ACHN (cell line): ENCODE measurements around the gene ARHGAP20.

ENCODE experiments used
- DNase-seq: peaks from one replicate; pipeline ENCODE4 v3.0.0-alpha.2; 2015
- in situ Hi-C: cut with HindIII; loops from 2 replicates; pipeline ENCODE4 v1.10.0; 2017; ENCODE audit warnings: low sequenced_read_pairs, low pct_ligation_motif_present, low pct_unique_long_range_greater_than_20kb

Gene ARHGAP20, protein sequence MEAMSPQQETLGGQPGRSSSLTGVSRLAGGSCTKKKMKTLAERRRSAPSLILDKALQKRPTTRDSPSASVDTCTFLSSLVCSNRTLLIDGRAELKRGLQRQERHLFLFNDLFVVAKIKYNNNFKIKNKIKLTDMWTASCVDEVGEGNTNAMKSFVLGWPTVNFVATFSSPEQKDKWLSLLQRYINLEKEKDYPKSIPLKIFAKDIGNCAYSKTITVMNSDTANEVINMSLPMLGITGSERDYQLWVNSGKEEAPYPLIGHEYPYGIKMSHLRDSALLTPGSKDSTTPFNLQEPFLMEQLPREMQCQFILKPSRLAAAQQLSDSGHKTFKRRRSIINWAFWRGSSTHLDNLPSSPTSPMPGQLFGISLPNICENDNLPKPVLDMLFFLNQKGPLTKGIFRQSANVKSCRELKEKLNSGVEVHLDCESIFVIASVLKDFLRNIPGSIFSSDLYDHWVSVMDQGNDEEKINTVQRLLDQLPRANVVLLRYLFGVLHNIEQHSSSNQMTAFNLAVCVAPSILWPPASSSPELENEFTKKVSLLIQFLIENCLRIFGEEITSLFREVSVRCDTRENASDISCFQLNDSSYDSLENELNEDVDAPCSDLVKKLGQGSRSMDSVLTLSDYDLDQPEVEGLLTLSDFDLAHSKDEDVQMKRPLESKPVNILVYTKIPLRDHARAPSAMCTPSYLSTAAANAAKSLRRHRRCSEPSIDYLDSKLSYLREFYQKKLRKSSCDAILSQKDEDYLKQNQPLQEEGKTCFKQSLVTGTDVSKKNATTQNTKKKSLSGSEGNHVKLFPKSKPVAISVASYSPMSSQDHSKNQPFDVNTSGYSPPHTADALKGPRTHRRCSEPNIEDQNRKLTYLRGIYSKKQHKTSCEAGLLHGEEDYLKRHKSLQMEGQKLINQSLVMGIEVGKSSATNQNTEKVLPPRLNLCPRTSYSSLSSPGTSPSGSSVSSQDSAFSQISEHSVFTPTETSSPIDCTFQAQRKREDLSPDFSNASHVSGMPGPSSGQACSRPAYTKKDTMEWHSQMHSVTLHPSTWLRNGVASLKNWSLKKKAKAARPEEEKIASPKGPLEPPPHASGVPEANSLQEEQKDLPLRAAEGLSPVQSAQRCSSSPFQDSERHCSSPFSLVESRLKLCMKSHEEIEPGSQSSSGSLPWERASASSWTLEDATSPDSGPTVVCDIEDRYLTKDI

DNA sequence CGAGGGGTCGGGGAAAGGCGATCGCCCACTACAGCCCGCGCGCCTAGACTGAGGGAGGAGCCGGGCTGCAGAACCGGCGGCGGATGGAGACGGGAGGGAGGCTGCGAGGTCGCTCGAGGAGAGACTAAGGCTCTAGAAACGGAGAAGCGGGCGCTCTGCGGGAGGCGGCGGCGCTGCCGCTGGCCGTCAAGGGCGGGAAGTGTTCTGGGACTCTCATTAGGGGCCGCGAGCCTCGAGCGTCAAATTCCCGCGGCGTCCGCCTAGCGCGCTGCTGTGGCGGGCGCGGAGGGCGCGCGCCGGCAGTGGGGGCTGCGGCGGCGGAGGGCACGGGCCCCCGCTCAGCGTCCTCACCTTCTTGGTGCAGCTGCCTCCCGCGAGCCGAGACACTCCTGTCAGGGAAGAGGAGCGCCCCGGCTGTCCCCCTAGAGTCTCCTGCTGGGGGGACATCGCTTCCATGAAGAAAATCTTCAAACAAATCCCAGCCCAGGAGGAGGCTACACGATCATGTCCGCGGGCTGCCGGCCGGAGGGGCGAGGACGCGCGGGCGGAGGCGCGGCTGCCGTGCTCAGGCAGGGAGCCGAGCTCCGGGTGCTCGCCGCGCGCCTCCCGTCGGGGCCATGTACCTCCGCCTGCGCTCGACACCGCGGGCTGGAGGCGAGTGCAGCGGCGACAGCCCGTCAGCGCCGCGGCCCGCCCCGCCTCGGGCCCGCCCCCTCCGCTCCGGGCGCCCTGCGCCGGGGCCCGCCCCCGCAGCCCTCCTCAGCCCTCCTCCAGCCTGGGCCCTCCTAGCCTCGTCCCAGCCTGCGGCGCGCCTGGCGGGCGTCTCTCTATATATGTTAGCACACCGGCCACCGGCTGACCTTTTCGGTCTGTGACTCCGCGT is at the start of gene ARHGAP20:
Gene ARHGAP20 (minus strand): TSS at position 662 of the 883 bp plus-strand sequence. CDS start 206 bp downstream, at position 456.
- in situ Hi-C loops = no loop called here
- no peak for DNase-seq

DNA sequence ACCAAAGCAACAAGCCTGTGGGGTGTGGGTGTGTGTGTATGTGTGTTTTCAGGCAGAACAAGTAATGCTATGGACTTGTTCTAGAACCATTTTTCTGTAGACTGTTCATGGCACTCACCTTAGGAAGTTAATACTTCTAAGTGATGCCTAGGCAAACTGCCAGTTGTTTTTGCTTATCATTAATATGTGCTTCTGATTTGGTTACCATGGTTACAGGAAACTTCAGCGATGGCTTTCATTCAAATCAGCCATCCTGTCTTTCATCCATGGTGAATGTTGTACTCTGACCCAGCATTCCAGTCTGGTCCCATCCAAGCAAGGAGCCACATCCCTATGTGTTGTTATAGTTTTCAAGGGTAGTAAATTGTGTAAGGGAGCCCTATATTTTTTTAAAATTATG is 49.8 kb upstream of the ARHGAP20 start:
- DNase-seq = no peak
- in situ Hi-C loops = no loop called here

DNA sequence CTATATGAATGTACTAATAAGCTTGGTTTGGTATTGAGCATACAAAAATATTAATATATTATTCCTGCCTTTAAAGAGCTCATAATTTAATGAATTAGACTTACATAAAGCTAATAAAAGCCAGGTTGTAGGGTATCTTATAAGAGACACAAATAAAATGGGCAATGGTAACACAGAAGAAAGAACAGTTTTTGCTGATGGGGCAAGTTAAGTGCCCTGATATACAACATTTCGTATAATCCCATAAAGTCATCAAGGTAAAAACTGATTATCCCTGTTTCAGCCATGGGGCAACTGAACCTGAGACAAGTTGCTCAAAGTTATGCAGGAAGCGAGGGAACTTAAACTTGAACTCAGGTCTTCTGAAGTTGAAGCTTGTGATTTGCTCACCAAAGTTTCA is 48.9 kb upstream of the ARHGAP20 start:
- no peak for DNase-seq

DNA sequence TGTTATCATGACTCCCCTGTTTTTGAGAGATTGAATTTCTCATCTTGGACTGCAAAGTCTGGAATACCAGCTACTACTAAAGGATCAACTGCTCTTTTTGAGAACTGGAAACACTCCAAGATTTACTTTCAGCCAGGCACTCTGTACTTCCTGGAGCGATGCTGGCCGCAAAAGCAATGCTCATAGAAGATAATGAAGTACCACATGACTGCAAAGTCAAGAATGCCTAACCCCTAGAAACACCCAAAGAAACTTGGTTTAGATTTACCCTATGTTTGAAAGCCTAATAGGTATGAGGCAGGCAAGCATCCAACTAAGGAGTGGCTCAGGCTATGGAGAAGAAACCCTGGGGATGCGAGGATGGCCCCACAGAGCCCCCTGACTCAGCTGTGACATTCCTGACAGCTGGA is 47.7 kb upstream of the ARHGAP20 start:
- in situ Hi-C loops = no loop called here
- DNase-seq = no peak

More for the DNA sequence above, 48.9 kb upstream of the ARHGAP20 start:
- in situ Hi-C loops = no loop called here

DNA sequence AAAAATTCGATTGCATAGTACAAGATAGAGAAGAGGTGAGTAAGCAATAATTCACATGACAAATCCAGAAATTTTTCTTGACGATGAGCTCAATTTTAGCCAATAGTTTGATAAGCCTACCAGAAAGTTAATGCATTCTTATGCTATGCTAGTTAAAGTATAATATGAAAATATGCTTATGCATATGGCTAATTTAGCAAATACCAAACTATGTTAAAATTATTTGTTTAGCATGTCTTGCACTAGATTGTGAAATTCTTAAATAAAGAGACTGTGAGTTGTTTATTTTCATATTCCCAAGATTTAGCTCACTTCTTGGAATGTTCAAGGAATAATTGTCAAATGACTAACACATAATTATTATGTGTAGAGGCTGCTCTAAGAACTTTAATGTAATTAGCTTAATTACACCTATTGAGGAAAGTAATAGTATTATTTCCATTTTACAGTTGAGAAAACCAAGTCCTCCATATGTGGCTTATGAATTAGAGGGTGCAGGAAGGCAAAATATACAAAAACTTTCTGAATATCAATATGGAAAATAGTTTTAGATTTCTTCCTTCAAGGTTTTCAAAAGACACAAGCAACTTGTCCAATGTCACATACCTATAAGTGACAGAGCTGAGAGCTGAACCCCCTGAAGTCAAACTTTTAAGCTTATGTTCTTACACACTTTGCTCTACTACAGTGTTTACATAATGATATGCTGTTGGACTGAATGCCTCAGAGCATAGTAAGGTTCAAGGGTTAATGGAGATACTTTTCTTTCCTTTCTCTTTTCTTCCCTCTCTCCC is 45.9 kb upstream of the ARHGAP20 start:
- in situ Hi-C loops = no loop called here
- no peak for DNase-seq

DNA sequence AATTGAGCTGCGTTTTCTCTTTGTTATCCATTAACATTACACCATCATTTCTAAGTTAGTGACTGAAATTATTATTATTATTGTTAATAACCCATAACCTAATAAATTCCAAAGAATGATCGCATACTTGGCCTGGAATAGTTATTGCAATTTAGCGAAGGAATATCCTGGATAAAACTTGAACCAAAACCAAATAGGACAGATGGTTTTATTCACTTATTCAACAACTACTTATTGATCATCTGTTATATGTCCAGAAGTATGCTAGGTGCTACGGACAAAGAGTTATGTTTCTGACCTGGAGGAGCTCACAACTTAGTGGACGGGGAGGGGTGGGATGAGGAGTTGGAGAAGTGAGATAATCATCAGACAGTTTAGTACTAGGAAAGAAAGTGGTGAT is 44.8 kb upstream of the ARHGAP20 start:
- DNase-seq = no peak
- in situ Hi-C loops = no loop called here

DNA sequence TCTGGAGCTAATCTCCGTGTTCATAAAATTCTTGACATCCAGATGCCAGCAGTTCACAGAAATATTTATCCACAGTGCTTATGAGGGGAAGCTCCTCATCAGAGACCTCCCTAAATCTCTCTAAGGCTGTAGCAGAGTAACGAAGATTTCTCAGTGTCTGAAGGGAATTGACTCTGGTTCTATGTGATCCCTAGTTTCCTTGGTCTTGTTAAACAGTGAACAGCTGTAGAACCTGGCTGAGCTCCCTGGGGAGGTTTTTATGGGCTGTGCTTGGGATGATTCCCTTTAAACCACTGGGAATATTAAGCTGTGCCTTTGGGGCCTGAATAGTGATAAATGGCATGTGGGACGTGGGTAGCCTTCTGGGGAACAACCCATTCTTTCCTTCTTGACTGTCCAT is 43.7 kb upstream of the ARHGAP20 start:
- DNase-seq = no peak
- in situ Hi-C loops = no loop called here

DNA sequence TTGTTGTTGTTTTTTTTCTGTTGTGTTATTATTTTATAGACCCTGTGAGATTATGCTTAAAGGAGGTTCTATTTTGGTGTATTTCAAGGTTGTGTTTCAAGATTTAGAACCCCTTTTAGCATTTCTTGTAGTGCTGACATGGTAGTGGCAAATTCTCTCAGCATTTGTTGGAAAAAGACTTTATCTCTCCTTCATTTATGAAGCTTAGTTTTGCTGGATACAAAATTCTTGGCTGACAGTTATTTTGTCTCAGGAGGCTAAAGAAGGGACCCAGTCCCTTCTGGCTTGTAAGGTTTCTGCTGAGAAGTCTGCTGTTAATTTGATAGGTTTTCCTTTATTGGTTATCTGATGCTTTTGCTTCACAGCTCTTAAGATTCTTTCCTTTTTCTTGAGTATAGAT is 40.7 kb upstream of the ARHGAP20 start:
- DNase-seq = no peak
- in situ Hi-C loops = no loop called here

DNA sequence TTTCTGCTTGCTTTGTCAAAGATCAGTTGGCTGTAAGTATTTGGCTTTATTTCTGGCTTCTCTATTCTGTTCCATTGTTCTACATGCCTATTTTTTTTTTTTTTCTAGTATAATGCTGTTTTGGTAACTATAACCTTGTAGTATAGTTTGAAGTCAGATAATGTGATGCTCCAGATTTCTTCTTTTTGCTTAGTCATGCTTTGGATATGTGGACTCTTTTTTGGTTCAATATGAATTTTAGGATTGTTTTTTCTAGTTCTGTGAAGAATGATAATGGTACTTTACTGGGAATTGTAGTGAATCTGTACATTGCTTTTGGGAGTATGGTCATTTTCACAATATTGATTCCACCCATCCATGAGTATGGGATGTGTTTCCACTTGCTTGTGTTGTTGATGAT is 37.9 kb upstream of the ARHGAP20 start:
- in situ Hi-C loops = no loop called here
- DNase-seq = no peak

DNA sequence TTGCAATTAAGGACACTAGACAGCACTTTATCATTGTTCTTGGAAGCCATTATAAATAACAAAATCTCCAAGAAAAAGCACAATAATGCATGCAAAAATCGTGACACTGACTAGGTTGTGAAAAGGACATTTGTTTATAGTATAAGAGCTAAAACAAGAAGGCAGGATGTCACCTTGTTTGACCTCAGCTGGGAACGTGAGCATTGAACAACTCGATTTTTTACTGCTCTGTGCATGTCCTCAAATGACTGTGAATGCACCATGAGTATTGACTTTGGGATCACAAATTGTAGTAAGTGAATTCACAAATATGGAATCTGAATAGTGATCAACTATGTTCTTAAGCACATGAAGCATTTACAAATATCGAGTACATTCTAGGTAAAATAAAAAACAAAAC is 35.3 kb upstream of the ARHGAP20 start:
- no peak for DNase-seq

DNA sequence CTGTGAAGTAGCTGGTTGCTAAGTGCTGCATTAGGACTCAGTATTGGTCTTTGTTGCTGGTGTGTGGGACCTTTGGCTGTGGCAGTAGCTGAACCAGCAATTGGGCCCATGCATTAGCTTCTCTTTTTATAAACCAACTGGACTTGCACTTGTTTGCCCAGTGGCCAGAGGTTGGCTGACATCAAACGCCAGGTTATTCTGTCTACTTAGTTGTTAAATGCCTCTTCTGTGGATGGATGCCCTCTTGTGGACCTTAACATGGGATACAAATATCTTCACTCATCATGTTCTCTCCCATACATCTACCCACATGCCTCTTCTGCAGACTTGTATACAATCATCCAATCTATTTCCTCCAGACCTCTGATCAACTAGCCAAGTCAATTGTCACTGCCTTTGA is 26.4 kb upstream of the ARHGAP20 start:
- DNase-seq = no peak
- in situ Hi-C loops = no loop called here

More for the DNA sequence above, 35.3 kb upstream of the ARHGAP20 start:
- in situ Hi-C loops = no loop called here

DNA sequence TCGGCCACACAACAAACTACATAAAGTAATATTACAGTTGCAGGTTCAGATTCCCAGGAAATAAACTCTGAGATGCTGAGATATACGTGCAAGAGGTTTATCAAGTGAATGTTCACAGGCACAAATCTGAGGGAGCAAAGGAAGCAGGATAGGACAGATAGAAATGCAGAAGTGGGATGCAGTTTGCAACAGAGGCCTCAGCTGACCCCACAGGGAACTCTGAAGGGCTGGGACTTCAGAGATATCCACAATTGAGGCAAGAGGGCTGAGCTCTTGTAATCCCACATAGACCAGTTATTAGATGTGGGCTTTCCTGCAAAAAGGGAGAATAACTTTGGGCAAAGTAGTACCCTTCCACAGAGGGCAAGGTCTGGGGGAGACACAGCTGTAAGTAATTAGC is 25.4 kb upstream of the ARHGAP20 start:
- in situ Hi-C loops = no loop called here
- no peak for DNase-seq

DNA sequence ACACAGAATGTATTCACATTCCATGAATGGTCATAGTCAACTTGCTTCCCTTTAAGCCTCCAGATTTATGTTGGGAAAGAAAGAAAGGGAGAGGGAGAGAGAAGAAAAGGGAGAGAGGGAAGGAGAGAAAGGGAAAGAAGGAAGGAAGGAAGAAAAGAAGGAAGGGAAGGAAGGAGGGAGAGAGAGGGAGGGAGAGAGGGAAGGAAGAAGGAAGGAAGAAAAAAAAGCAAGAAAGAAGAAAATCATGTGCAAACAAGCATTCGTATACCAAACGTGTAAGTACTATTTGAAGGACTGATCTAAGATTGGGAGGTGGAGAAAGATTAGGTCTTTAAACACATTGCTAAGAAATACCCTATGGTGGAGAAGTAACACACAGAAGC is 23.9 kb upstream of the ARHGAP20 start:
- in situ Hi-C loops = no loop called here
- no peak for DNase-seq

DNA sequence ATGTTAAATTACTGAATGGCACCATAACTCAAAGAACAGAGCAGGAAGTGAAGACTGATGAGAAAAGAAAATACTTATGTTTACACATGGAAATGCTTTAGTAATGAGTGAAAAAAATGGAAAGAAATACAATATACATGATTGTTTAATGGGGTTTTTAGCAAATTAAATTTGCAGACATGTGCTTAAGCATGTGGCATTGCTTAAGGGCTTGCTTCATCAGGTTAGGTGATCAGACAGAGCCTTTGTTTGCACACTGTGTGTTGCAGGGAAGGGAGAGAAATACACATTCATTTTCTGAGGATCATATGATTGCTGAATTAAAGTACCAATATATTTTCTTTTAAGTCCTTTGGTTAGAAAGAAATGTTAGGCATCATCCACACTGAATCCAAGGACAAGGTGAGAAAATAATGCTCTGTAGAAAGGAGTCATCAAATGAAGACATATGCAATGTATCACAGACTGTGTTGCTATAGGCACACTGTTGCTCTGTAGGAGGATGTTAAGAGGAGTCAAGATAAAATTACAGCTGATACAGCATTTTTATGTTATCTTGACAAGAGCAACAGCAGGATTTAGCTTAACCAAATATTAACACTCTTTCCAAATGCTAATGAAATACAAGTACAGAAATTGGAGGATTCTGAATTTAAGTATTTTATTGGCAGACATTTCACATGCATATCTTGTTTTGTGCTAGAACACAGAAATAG is 23.4 kb upstream of the ARHGAP20 start:
- DNase-seq = no peak
- in situ Hi-C loops = no loop called here

DNA sequence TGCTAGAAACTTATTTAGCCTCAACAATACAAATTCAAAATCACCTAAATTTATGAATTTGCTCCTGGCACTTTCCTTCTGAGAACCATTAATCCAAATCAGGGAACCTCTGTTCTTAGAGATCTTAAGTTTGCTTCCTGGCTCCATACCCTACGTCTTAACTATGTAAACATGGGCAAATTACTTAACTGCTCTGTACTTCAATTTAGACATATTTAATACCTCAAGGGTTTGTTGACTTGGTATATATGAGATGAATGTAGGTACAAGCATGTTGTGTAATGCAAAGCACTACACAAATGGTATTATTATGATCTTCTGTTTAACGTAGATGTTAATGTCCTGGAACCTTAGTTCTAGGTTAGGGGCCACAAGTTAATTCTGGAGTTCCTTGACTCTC is 22.6 kb upstream of the ARHGAP20 start:
- no peak for DNase-seq

DNA sequence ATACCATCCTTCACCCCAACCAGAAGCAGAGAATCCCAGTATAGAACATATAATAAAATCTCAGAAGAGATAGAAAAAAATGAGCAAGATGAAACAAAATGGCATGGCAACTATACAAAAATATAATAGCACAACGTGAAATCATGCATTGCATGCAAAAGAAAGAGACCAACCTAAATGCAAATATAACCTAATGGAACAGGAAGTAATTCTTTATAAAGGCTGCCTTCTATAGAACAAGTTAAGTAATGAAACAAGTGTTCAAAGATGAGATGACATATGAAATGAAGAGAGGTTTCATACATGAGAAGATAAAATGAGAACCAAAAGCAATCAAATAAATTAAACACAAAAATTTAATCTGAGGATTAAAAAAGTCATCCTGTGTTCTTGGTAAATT is 18.5 kb upstream of the ARHGAP20 start:
- in situ Hi-C loops = no loop called here
- DNase-seq = no peak

More for the DNA sequence above, 22.6 kb upstream of the ARHGAP20 start:
- in situ Hi-C loops = no loop called here

DNA sequence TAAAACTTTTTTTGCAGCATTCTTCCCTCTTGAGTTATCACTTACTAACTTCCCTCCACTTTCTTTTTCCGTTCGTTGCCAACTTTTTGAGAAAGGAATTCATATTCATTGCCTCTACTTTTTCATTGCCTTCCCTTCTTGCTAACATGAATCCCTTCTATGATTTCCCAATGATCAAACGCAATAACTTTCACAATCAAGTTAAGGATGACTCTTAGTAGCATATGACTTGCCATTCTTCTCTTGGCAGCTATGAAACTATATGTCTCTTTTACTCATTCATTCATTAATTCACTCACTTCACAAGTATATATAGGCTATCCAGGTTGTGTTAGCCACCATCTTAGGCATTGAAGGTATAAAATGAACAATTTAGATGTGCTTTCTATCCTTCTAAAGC is 16.6 kb upstream of the ARHGAP20 start:
- no peak for DNase-seq
- in situ Hi-C loops = no loop called here
